ENCODE data around the gene TAS2R1.

GRCh38 chr5:9615331-9615730 is 14.8 kb downstream of the TAS2R1 start:
- no peak for TF ChIP-seq SIN3A (IDR thresholded peaks at IDR 0.05; ENCODE audit: borderline replicate concordance, low read depth, low read length)
- TF ChIP-seq CTCF (IDR thresholded peaks at IDR 0.05): no peak
- TF ChIP-seq EP300 (IDR thresholded peaks at IDR 0.05; ENCODE audit: borderline replicate concordance in 1 of 2, low read depth in 1 of 2, low read length in 1 of 2): no peak
- TF ChIP-seq JUND (IDR thresholded peaks at IDR 0.05): no peak
- no peak for TF ChIP-seq EZH2phosphoT487 (IDR thresholded peaks at IDR 0.05; ENCODE audit: borderline replicate concordance, low read depth)
- no peak for TF ChIP-seq GATA2 (CRISPR knock-in tag; IDR thresholded peaks at IDR 0.05)
- TF ChIP-seq YY1 (IDR thresholded peaks at IDR 0.05; ENCODE audit: low read depth): no peak

All from SK-N-SH (cell line).